ENCODE data around the gene KRT26. TPM values are rescaled to one million over a fixed set of nuclear protein-coding genes. Genes with fewer than 3 reads are reported as not detected.

The KRT26 gene
- total and polyA plus RNA-seq, 2 of the 13 experiments (the other 11 are each of a cell fraction or from before 2014, with no cell fraction given): not detected

GRCh38 chr17:40730970-40731369, 41.0 kb downstream of the KRT26 start:
- Histone ChIP-seq H3K4me1 (ENCODE audit: insufficient read depth, low read length) (no peaks in the 10 kb centered on the region), H3K36me3 (replicated peaks in 1 of 2; ENCODE audit: control insufficient read depth in 1 of 2, insufficient read depth in 2 of 2, low read length in 2 of 2) (no peaks in the 10 kb centered on the region), H3K79me2 (ENCODE audit: insufficient read depth, low read length) (no peaks in the 10 kb centered on the region), H3K9me3 (ENCODE audit: low read length) (no peaks in the 10 kb centered on the region), H3K9ac (ENCODE audit: insufficient read depth, low read depth, low read length) (no peak overlapping the region), H4K20me1 (ENCODE audit: insufficient read depth, low read length) (no peaks in the 10 kb centered on the region), H3K4me3 (replicated peaks in 1 of 3; ENCODE audit: insufficient read depth in 1 of 3, low read depth in 2 of 3, low read length in 3 of 3) (no peak overlapping the region), H3K27me3 (ENCODE audit: control insufficient read depth in 1 of 2, insufficient read depth in 2 of 2, low read length in 2 of 2) (no peaks in the 10 kb centered on the region), H3K4me2 (ENCODE audit: low read depth, low read length) (no peak overlapping the region), H3K27ac (ENCODE audit: extremely low read length, insufficient read depth, low read length) (no peak overlapping the region), H2AFZ (ENCODE audit: low read length) (no peak overlapping the region)
- no peak for DNase-seq (ENCODE audit: low spot score)
- ATAC-seq: no peak
- 0% methylated on average over 1 of the region's 1 CpG for WGBS (ENCODE audit: low lambda C conversion rate)
- ChIA-PET CTCF (ENCODE audit: low intra/inter-chr PET ratio, low total read pairs) (no interaction called here), POLR2A (no interaction called here)
- intact Hi-C loops (cut with micrococcal nuclease; ENCODE audit: unreplicated experiment) (no loop called here), in situ Hi-C loops (cut with HindIII; ENCODE audit: extremely low pct_ligation_motif_present, low pct_unique_long_range_greater_than_20kb) (no loop called here)
- no peak for FAIRE-seq
- no TSS peak for BruUV-seq (replicated peaks)
- TF ChIP-seq CBX2 (IDR thresholded peaks at IDR 0.05; ENCODE audit: low read depth, low read length) (no peak), CBX2 (CRISPR knock-in tag; IDR thresholded peaks at IDR 0.05; ENCODE audit: low read depth) (no peak), ZNF773 (CRISPR knock-in tag; IDR thresholded peaks at IDR 0.05; ENCODE audit: borderline replicate concordance) (no peak), ZXDC (CRISPR knock-in tag; IDR thresholded peaks at IDR 0.05) (no peak), ZNF354B (CRISPR knock-in tag; IDR thresholded peaks at IDR 0.05) (no peak), JUN (CRISPR knock-in tag; IDR thresholded peaks at IDR 0.05) (no peak), PATZ1 (CRISPR knock-in tag; IDR thresholded peaks at IDR 0.05) (no peak), FOXO4 (CRISPR knock-in tag; conservative IDR thresholded peaks at IDR 0.05) (no peak), NR0B2 (CRISPR knock-in tag; IDR thresholded peaks at IDR 0.05) (no peak), MAFK (conservative IDR thresholded peaks at IDR 0.05 in 1 of 2, IDR thresholded peaks at IDR 0.05 in 1 of 2; ENCODE audit: low read length in 2 of 2) (peak; percentile 81 to 89), ZNF775 (CRISPR knock-in tag; IDR thresholded peaks at IDR 0.05; ENCODE audit: borderline replicate concordance) (no peak), TRIM22 (IDR thresholded peaks at IDR 0.05) (no peak), ZNF644 (CRISPR knock-in tag; IDR thresholded peaks at IDR 0.05; ENCODE audit: low read depth) (no peak), THYN1 (CRISPR knock-in tag; IDR thresholded peaks at IDR 0.05; ENCODE audit: borderline replicate concordance, low read depth) (no peak), E2F5 (CRISPR knock-in tag; conservative IDR thresholded peaks at IDR 0.05) (no peak), SMYD3 (CRISPR knock-in tag; IDR thresholded peaks at IDR 0.05) (no peak), ZSCAN21 (CRISPR knock-in tag; IDR thresholded peaks at IDR 0.05; ENCODE audit: borderline replicate concordance) (no peak)
